Measurements from ENCODE around the gene RAB27B. TPM values are rescaled to one million over a fixed set of nuclear protein-coding genes. Genes with fewer than 3 reads are reported as not detected.

The RAB27B gene
- total RNA-seq, 2 experiments from 2014 or later, result 2.4 to 2.5 TPM

GRCh38 chr18:54880395-54881105 is 52.3 kb downstream of the RAB27B start:
- Mint-ChIP-seq H3K36me3 (ENCODE audit: low read depth) (peaks cover 42% of the 10 kb centered on the region), H3K4me3 (no peak overlapping the region), H3K9me3 (no peaks in the 10 kb centered on the region), H3K27me3 (no peaks in the 10 kb centered on the region), H3K27ac (no peak overlapping the region), H3K4me1 (ENCODE audit: low read depth) (peaks cover 4% of the 10 kb centered on the region)
- no peak for ATAC-seq (ENCODE audit: poor library complexity)
- H3K9me3 ChIP-seq (ENCODE audit: control insufficient read depth in 1 of 2, insufficient read depth in 1 of 2, low read length in 2 of 2), result no peaks in the 10 kb centered on the region
- intact Hi-C loops (cut with DNase I, micrococcal nuclease), result no loop called here
- H3K4me1 ChIP-seq (ENCODE audit: insufficient read depth, low read length), result no peaks in the 10 kb centered on the region
- TF ChIP-seq CTCF (IDR thresholded peaks at IDR 0.05), result no peak
- H3K27ac ChIP-seq (ENCODE audit: low read depth in 1 of 2, low read length in 2 of 2), result no peak overlapping the region
- H3K4me3 ChIP-seq (ENCODE audit: low read length), result no peak overlapping the region
- ChIA-PET POLR2A (no interaction called here), CTCF (no interaction called here)
- H3K27me3 ChIP-seq (ENCODE audit: control insufficient read depth in 1 of 2, insufficient read depth in 2 of 2, low read length in 2 of 2), result no peaks in the 10 kb centered on the region
- no peaks in the 10 kb centered on the region for H3K36me3 ChIP-seq (ENCODE audit: insufficient read depth, low read length)
- DNase-seq, result no peak

- H3K27me3 ChIP-seq (ENCODE audit: control insufficient read depth in 1 of 2, insufficient read depth in 2 of 2, low read length in 2 of 2), result no peaks in the 10 kb centered on the region
- Mint-ChIP-seq H3K36me3 (ENCODE audit: low read depth) (peaks cover 49% of the 10 kb centered on the region), H3K9me3 (no peaks in the 10 kb centered on the region), H3K27ac (no peak overlapping the region), H3K4me3 (no peak overlapping the region), H3K4me1 (ENCODE audit: low read depth) (peaks cover 12% of the 10 kb centered on the region), H3K27me3 (no peaks in the 10 kb centered on the region)
- no peaks in the 10 kb centered on the region for H3K36me3 ChIP-seq (ENCODE audit: insufficient read depth, low read length)
- ChIA-PET POLR2A (no interaction called here), CTCF (no interaction called here)
- H3K4me3 ChIP-seq (ENCODE audit: low read length), result no peak overlapping the region
- intact Hi-C loops (cut with DNase I, micrococcal nuclease), result no loop called here
- no peak overlapping the region for H3K27ac ChIP-seq (ENCODE audit: low read depth in 1 of 2, low read length in 2 of 2)
- no peak for TF ChIP-seq CTCF (IDR thresholded peaks at IDR 0.05)
- no peaks in the 10 kb centered on the region for H3K9me3 ChIP-seq (ENCODE audit: control insufficient read depth in 1 of 2, insufficient read depth in 1 of 2, low read length in 2 of 2)
- ATAC-seq (ENCODE audit: poor library complexity) (no peak), DNase-seq (no peak)
- no peaks in the 10 kb centered on the region for H3K4me1 ChIP-seq (ENCODE audit: insufficient read depth, low read length)
Observed at GRCh38 chr18:54881229-54881768, 53.0 kb downstream of the RAB27B start.

- ChIA-PET POLR2A (no interaction called here), CTCF (no interaction called here)
- Mint-ChIP-seq H3K4me1 (ENCODE audit: low read depth) (peaks cover 12% of the 10 kb centered on the region), H3K4me3 (no peak overlapping the region), H3K27ac (no peak overlapping the region), H3K27me3 (no peaks in the 10 kb centered on the region), H3K9me3 (no peaks in the 10 kb centered on the region), H3K36me3 (ENCODE audit: low read depth) (peaks cover 49% of the 10 kb centered on the region)
- Histone ChIP-seq H3K36me3 (ENCODE audit: insufficient read depth, low read length) (no peaks in the 10 kb centered on the region), H3K27me3 (ENCODE audit: control insufficient read depth in 1 of 2, insufficient read depth in 2 of 2, low read length in 2 of 2) (no peaks in the 10 kb centered on the region), H3K4me3 (ENCODE audit: low read length) (no peak overlapping the region), H3K4me1 (ENCODE audit: insufficient read depth, low read length) (no peaks in the 10 kb centered on the region), H3K9me3 (ENCODE audit: control insufficient read depth in 1 of 2, insufficient read depth in 1 of 2, low read length in 2 of 2) (no peaks in the 10 kb centered on the region), H3K27ac (ENCODE audit: low read depth in 1 of 2, low read length in 2 of 2) (no peak overlapping the region)
- TF ChIP-seq CTCF (IDR thresholded peaks at IDR 0.05), result no peak
- intact Hi-C loops (cut with DNase I, micrococcal nuclease), result no loop called here
- ATAC-seq (ENCODE audit: poor library complexity), result no peak
- no peak for DNase-seq
Observed at GRCh38 chr18:54882318-54882717, 54.0 kb downstream of the RAB27B start.

Data from CD4-positive, alpha-beta T cell (primary cell).